Duodenal mucosa (tissue), 2 donors: ENCODE data around the gene ABCA10.
"Not testable (repeated sequence)": the region's sequence is repeated elsewhere in the genome, so short reads cannot be mapped to it uniquely, and the experiment has no call there.

Experiments
- H3K27ac ChIP-seq: one replicate; pipeline ENCODE4 v1.7.0; 2013; ENCODE audit warnings: low read depth, low read length
- H3K27me3 ChIP-seq, 2 donors: one replicate each; pipeline ENCODE4 v1.7.0; 2013; ENCODE audit warnings: low read length in 2 of 2, control low read depth in 1 of 2; ENCODE audit not compliant: insufficient read depth in 2 of 2, control insufficient read depth in 1 of 2
- H3K36me3 ChIP-seq, 2 donors: one replicate each; pipeline ENCODE4 v1.7.0; 2013; ENCODE audit warnings: low read length in 2 of 2, control low read depth in 1 of 2; ENCODE audit not compliant: insufficient read depth in 2 of 2, control insufficient read depth in 1 of 2
- H3K4me1 ChIP-seq, 2 donors: one replicate each; pipeline ENCODE4 v1.7.0; 2013; ENCODE audit warnings: low read length in 2 of 2, control low read depth in 1 of 2; ENCODE audit not compliant: insufficient read depth in 2 of 2, control insufficient read depth in 1 of 2
- H3K4me3 ChIP-seq, 2 donors: one replicate each; pipeline ENCODE4 v1.7.0; 2013; ENCODE audit warnings: low read length in 2 of 2, low read depth in 1 of 2
- H3K9ac ChIP-seq, 2 donors: one replicate each; pipeline ENCODE4 v1.7.0; 2013; ENCODE audit warnings: low read length in 2 of 2, low read depth in 1 of 2
- H3K9me3 ChIP-seq, 2 donors: one replicate each; pipeline ENCODE4 v1.7.0; 2013; ENCODE audit warnings: low read length in 2 of 2, control low read depth in 1 of 2; ENCODE audit not compliant: control insufficient read depth in 1 of 2

The ABCA10 gene

DNA sequence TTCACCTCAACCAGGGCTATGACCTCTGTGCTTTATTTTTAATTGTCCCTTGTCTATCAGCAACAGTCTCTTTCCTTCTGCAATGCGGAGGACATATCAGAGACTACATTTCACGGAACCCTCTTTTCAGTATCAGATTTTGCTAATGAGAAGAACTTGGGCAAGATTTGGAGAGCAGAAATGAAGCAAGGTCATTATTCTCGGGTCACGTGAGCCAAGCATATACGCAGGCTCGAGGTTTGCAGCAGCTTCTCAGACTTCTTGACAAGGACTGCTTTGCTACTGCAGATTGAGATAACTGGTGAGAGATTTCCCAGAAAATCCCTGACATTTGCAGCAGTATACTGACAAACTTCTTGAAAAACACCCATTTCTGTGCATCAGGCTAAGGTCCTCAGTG is 30.4 kb downstream of the ABCA10 start:
- no peak overlapping the region for H3K9ac ChIP-seq

DNA sequence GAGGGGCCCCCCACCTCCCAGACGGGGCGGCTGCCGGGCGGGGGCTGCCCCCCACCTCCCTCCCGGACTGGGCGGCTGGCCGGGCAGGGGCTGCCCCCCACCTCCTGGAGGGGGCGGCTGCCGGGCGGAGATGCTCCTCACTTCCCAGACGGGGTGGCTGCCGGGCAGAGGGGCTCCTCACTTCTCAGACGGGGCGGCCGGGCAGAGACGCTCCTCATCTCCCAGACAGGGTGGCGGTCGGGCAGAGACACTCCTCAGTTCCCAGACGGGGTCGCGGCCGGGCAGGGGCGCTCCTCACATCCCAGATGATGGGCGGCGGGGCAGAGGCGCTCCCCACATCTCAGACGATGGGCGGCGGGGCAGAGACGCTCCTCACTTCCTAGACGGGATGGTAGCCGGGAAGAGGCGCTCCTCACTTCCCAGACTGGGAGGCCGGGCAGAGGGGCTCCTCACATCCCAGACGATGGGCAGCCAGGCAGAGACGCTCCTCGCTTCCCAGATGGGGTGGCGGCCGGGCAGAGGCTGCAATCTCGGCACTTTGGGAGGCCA is 32.4 kb downstream of the ABCA10 start:
- not testable (repeated sequence) for H3K9me3 ChIP-seq, H3K4me3 ChIP-seq, H3K9ac ChIP-seq, H3K27me3 ChIP-seq, H3K27ac ChIP-seq, H3K4me1 ChIP-seq, H3K36me3 ChIP-seq

More for the DNA sequence above, 30.4 kb downstream of the ABCA10 start:
- H3K27ac ChIP-seq, result no peak overlapping the region
- no peaks in the 10 kb centered on the region for H3K9me3 ChIP-seq
- H3K27me3 ChIP-seq, result no peaks in the 10 kb centered on the region
- no peaks in the 10 kb centered on the region for H3K36me3 ChIP-seq
- H3K4me1 ChIP-seq, result no peaks in the 10 kb centered on the region
- H3K4me3 ChIP-seq, result no peak overlapping the region

DNA sequence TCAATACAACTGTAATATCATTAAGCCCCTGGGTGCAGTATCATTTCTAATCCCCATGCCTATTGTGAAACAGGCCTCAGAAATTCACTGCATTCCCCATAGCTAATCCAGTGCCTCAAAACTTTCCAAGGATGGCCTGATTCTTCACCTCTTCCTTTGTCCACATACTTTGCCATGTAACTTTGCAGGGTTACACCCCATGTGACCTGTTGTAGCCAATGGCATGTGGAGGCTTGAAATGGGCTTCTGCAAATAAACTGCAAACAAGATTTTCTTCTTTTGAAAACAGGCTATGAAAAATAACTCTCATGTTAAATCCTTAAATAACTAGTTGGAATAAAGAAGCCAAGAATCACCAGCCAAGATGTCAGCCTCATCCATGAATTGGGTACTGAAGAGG is 35.9 kb downstream of the ABCA10 start:
- Histone ChIP-seq H3K9ac (no peak overlapping the region), H3K27me3 (no peaks in the 10 kb centered on the region), H3K4me1 (no peaks in the 10 kb centered on the region), H3K4me3 (no peak overlapping the region), H3K36me3 (no peaks in the 10 kb centered on the region), H3K27ac (no peak overlapping the region), H3K9me3 (no peaks in the 10 kb centered on the region)

DNA sequence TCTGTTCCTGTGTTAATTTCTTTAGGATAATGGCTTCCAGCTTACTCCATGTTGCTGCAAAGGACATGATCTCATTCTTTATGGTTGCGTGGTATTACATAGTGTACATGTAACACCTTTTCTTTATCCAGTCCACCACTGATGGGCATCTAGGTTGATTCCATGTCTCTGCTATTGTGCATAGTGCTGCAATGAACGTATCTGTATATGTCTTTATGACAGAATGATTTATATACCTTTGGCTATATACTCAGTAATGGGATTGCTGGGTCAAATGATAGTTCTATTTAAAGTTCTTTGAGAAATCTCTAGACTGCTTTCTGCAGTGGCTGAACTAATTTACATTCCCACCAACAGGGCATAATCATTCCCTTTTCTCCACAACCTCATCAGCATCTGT is 39.8 kb downstream of the ABCA10 start:
- Histone ChIP-seq H3K27me3 (no peaks in the 10 kb centered on the region), H3K9ac (no peak overlapping the region), H3K9me3 (no peaks in the 10 kb centered on the region), H3K27ac (no peak overlapping the region), H3K36me3 (no peaks in the 10 kb centered on the region), H3K4me1 (no peaks in the 10 kb centered on the region), H3K4me3 (no peak overlapping the region)

DNA sequence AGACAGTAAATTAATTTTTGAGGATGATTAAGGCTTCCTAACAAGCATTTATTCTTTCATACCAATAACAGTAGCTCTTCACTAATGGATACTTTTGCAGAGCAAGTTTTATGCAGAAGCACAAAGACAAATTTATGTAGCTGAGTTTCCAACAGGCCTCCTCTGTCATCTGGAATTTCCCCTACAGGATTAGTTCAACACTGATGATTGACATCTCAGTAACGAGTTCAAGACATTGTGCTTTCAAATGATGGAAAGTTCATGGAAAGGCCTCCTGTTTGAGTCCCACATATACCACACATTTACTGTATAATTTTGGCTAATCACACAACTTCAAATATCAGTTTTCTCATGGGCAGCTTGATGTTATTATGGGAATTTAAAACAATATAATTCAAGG is 40.6 kb downstream of the ABCA10 start:
- H3K9ac ChIP-seq, result no peak overlapping the region
- H3K27me3 ChIP-seq, result no peaks in the 10 kb centered on the region
- H3K4me1 ChIP-seq, result no peaks in the 10 kb centered on the region
- H3K9me3 ChIP-seq, result no peaks in the 10 kb centered on the region
- H3K4me3 ChIP-seq, result no peak overlapping the region
- H3K36me3 ChIP-seq, result no peaks in the 10 kb centered on the region
- H3K27ac ChIP-seq, result no peak overlapping the region

DNA sequence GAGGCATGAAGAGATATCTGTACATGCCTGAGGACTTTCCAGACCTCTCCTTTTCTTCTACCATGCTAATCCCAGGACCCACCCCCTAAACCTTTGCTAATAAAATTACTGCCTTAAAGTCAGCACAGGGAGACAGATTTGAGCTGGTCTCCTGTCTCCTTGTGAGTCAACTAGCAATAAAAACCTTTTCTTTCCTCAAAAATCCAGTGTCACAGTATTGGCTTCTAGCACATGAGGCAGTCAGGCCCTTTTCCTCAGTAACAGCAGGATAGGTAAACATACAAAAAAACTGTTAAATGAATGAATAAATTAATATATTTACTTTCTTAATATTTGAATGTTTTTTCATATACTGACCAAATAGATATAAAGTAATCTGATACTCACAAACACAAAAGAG is 41.3 kb downstream of the ABCA10 start:
- H3K4me3 ChIP-seq, result no peak overlapping the region
- H3K27me3 ChIP-seq, result no peaks in the 10 kb centered on the region
- no peaks in the 10 kb centered on the region for H3K36me3 ChIP-seq
- H3K9ac ChIP-seq, result no peak overlapping the region
- H3K9me3 ChIP-seq, result no peaks in the 10 kb centered on the region
- no peaks in the 10 kb centered on the region for H3K4me1 ChIP-seq
- H3K27ac ChIP-seq, result no peak overlapping the region

DNA sequence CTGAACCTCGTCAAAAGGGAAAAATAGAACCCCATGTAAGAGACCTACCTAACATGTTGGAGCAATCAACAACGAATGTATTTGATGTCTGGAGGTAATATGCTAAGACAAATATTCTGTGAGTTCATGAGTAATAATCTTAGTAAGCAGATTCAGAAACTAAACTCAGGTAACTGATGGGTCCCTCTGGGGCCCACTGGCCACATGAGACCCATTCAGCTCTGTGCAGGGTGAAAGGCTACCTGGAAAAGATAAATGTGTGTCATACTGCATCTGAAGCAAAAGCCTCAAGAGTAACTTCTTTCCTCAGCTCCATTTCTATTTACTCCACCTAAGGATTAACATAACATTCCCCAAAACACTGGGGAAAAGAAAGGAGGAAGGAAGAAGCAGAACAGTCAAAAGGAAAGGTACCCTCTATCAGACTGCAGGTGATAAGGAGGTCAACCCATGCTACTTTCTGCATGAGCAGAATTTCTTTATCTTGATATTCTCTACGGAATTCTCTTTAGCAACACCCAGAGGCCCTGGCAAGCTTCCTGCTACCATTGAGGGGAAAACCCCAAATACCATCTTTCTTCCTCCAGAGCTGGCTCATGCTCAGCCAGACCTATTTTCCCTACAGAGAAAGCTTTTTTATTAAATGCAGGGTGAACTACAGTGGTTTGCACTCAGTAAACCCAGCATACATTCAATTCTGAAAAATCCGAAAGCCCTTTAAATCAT is 49.2 kb downstream of the ABCA10 start:
- H3K4me3 ChIP-seq, result no peak overlapping the region
- H3K36me3 ChIP-seq, result no peaks in the 10 kb centered on the region
- no peaks in the 10 kb centered on the region for H3K9me3 ChIP-seq
- peaks cover 13 to 14% of the 10 kb centered on the region in 2 donors for H3K4me1 ChIP-seq
- no peak overlapping the region for H3K27ac ChIP-seq
- no peaks in the 10 kb centered on the region for H3K27me3 ChIP-seq
- no peak overlapping the region for H3K9ac ChIP-seq

DNA sequence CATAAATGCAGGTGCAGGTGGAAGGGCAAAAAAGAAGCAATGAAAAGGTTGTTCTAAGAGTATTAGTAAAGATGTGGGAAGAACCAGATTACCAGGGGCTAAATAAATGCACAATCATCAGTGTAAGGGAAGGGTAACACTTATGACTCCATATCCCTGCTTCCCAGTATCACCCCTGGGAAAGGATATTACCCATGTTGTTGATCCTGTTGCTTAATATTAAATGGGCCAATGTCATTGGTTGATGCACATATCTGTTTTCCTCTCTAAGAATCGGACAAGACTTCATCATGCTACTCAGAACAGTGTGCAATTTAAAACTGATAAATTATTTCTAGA is 52.2 kb downstream of the ABCA10 start:
- Histone ChIP-seq H3K9ac (no peak overlapping the region), H3K9me3 (no peaks in the 10 kb centered on the region), H3K4me3 (no peak overlapping the region), H3K36me3 (no peaks in the 10 kb centered on the region), H3K27ac (no peak overlapping the region), H3K4me1 (peaks cover 13 to 14% of the 10 kb centered on the region in 2 donors), H3K27me3 (no peaks in the 10 kb centered on the region)

DNA sequence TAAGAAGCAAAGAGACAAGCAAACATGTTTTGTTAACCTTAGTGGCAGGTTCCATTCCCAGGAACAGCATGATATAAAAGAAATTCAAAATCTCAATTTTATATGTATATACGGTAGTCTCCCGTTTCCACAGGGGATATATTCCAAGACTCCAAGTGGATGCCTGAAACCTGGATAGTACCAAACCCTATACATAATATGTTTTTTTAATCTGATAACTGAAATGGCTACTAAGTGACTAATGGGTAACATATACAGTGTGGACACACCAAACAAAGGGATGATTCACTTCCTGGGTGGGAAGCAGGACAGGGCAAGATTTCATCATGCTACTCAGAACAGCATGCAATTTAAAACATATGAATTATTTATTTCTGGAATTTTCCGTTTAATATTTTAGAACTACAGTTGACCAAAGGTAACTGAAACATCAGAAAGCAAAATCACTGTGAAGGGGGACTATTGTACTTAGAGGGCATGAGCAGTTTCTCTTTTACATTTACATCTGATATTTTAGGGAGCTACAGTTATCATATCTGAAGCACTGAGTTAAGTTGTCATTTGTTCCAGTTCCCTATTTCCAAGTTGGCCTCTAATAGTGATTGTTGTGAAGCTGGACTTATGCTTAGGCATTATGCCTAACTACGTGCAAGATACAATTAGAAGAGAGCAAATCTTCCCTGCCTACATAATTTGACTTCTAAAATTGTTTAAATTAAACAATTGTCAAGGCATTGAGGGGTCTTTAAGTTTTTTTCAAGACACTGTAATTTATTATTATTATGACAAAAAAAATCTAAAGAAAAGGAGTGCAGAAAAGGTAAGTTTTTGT is 52.8 kb downstream of the ABCA10 start:
- Histone ChIP-seq H3K9me3 (no peaks in the 10 kb centered on the region), H3K36me3 (no peaks in the 10 kb centered on the region), H3K27me3 (no peaks in the 10 kb centered on the region), H3K4me1 (peaks cover 11 to 13% of the 10 kb centered on the region in 2 donors), H3K27ac (no peak overlapping the region), H3K4me3 (no peak overlapping the region), H3K9ac (no peak overlapping the region)

DNA sequence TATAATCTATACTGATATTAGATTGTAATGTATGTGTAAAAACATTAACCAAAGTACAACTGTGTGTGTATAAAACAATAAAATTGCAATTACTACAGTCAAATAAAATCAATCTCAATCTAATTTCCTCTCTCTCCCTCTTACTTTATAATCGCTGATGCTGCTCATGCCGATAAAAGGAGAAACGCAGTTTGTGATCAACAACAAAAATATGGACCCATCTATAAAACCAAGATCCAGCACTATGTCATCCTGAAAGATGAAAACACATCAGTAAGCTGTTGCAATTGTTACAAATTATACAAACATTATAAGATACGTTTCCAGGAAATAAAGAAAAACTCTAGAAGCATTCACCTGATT is 53.4 kb downstream of the ABCA10 start:
- no peaks in the 10 kb centered on the region for H3K27me3 ChIP-seq
- no peak overlapping the region for H3K4me3 ChIP-seq
- H3K27ac ChIP-seq, result no peak overlapping the region
- no peaks in the 10 kb centered on the region for H3K9me3 ChIP-seq
- peaks cover 9 to 13% of the 10 kb centered on the region in 2 donors for H3K4me1 ChIP-seq
- H3K36me3 ChIP-seq, result no peaks in the 10 kb centered on the region
- no peak overlapping the region for H3K9ac ChIP-seq
